Smooth muscle cell (in vitro differentiated cells): ENCODE data around the gene RSPO4. TPM values are rescaled to one million over a fixed set of nuclear protein-coding genes. Genes with fewer than 3 reads are reported as not detected.

ENCODE experiments used
- DNase-seq: peaks from one replicate; lab custom pipeline; 2025; ENCODE audit not compliant: unreplicated experiment; lab: John Stamatoyannopoulos, UW
- H2AFZ ChIP-seq: fragments of 200-600 bp; sonication (generic); 2 replicates; pipeline ENCODE4 v1.6.0; 2016; ENCODE audit warnings: antibody characterized with exemption, low read depth, mild to moderate bottlenecking
- H3F3A ChIP-seq: fragments of 200-600 bp; sonication (generic); 2 replicates; pipeline ENCODE4 v1.6.0; 2017; ENCODE audit warnings: antibody characterized with exemption, low read depth
- H3K27ac ChIP-seq: fragments of 200-600 bp; sonication (generic); 2 replicates; pipeline ENCODE4 v1.5.1; 2016; ENCODE audit warnings: low read depth, mild to moderate bottlenecking
- H3K27me3 ChIP-seq: fragments of 200-600 bp; sonication (generic); 2 replicates; pipeline ENCODE4 v1.6.1; 2016; ENCODE audit warnings: low read depth, mild to moderate bottlenecking
- H3K36me3 ChIP-seq: fragments of 200-600 bp; sonication (generic); 2 replicates; pipeline ENCODE4 v1.5.1; 2016; ENCODE audit warnings: low read depth
- H3K4me1 ChIP-seq: fragments of 200-600 bp; sonication (generic); 2 replicates; pipeline ENCODE4 v1.5.1; 2016; ENCODE audit warnings: low read depth
- H3K4me2 ChIP-seq: fragments of 200-600 bp; sonication (generic); 2 replicates; pipeline ENCODE4 v1.6.0; 2016; ENCODE audit warnings: mild to moderate bottlenecking
- H3K4me3 ChIP-seq: fragments of 200-600 bp; sonication (generic); 2 replicates; pipeline ENCODE4 v1.5.1; 2016; ENCODE audit warnings: mild to moderate bottlenecking
- H3K79me2 ChIP-seq: fragments of 200-600 bp; sonication (generic); 2 replicates; pipeline ENCODE4 v1.6.0; 2016; ENCODE audit warnings: low read depth, mild to moderate bottlenecking
- H3K9ac ChIP-seq: fragments of 200-600 bp; sonication (generic); 2 replicates; pipeline ENCODE4 v1.6.0; 2016; ENCODE audit warnings: low read depth
- H3K9me3 ChIP-seq: fragments of 200-600 bp; sonication (generic); replicated peaks from 2 replicates; pipeline ENCODE4 v1.5.1; 2016; ENCODE audit warnings: low read depth
- H4K20me1 ChIP-seq: fragments of 200-600 bp; sonication (generic); 2 replicates; pipeline ENCODE4 v1.6.0; 2016; ENCODE audit warnings: low read depth
- WGBS: methylation state at CpG from one replicate; pipeline ENCODE4 v1.1.7; 2016; ENCODE audit warnings: low lambda C conversion rate; 5-methylcytosine and 5-hydroxymethylcytosine counted together
- polyA plus RNA-seq: library from polyadenylated mRNA; unstranded; fragments of >200 nt; fragmentation: Nextera tagmentation; extraction: Ambion mirVana; gene quantifications from 2 replicates; pipeline ENCODE4 v1.2.1, GENCODE V29; 2016
- total RNA-seq: library from RNA; depleted of rRNA; stranded (reverse); fragments of >200 nt; gene quantifications from 2 replicates; pipeline ENCODE4 v1.2.3, GENCODE V29; 2014
- TF ChIP-seq, protein P1 (sequence below): fragments of 200-600 bp; sonication (generic); IDR thresholded peaks from 2 replicates; pipeline ENCODE4 v1.5.1; 2017; ENCODE audit warnings: borderline replicate concordance, mild to moderate bottlenecking, antibody characterized with exemption; ENCODE audit not compliant: insufficient read depth, poor library complexity, severe bottlenecking

RSPO4 gene
- total and polyA plus RNA-seq, 2 experiments from 2014 or later = 1.3 to 5.0 TPM

DNA sequence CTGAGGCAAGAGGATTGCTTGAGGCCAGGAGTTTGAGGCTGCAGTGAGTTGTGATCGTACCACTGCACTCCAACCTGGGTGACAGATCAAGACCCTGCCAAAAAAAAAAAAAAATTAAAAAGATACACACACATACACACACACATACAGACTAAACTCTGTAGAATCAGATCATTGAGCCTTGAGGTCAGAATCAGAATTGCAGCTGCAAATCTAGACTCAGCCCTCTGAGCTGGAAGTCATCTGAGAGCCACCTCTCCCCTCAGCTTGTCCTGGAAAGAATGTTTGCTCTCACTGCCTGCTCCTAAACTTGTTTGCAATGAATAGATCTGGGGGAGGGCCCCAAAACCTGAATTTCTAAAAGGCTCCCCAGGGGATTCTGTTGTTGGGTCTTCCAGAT is 44.6 kb downstream of the RSPO4 start:
- H3K9me3 ChIP-seq = no peaks in the 10 kb centered on the region
- no peak for DNase-seq
- no peak overlapping the region for H3K9ac ChIP-seq
- H3K4me1 ChIP-seq = no peaks in the 10 kb centered on the region
- no peak overlapping the region for H3K27ac ChIP-seq
- 100% methylated on average over 1 of the region's 1 CpG for WGBS
- H3K4me3 ChIP-seq = no peak overlapping the region
- no peaks in the 10 kb centered on the region for H3K79me2 ChIP-seq
- H2AFZ ChIP-seq = no peak overlapping the region
- TF ChIP-seq, protein P1, sequence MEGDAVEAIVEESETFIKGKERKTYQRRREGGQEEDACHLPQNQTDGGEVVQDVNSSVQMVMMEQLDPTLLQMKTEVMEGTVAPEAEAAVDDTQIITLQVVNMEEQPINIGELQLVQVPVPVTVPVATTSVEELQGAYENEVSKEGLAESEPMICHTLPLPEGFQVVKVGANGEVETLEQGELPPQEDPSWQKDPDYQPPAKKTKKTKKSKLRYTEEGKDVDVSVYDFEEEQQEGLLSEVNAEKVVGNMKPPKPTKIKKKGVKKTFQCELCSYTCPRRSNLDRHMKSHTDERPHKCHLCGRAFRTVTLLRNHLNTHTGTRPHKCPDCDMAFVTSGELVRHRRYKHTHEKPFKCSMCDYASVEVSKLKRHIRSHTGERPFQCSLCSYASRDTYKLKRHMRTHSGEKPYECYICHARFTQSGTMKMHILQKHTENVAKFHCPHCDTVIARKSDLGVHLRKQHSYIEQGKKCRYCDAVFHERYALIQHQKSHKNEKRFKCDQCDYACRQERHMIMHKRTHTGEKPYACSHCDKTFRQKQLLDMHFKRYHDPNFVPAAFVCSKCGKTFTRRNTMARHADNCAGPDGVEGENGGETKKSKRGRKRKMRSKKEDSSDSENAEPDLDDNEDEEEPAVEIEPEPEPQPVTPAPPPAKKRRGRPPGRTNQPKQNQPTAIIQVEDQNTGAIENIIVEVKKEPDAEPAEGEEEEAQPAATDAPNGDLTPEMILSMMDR = no peak
- no peak overlapping the region for H3K4me2 ChIP-seq
- no peaks in the 10 kb centered on the region for H3K27me3 ChIP-seq
- H3F3A ChIP-seq = no peaks in the 10 kb centered on the region
- no peaks in the 10 kb centered on the region for H3K36me3 ChIP-seq
- H4K20me1 ChIP-seq = no peaks in the 10 kb centered on the region

DNA sequence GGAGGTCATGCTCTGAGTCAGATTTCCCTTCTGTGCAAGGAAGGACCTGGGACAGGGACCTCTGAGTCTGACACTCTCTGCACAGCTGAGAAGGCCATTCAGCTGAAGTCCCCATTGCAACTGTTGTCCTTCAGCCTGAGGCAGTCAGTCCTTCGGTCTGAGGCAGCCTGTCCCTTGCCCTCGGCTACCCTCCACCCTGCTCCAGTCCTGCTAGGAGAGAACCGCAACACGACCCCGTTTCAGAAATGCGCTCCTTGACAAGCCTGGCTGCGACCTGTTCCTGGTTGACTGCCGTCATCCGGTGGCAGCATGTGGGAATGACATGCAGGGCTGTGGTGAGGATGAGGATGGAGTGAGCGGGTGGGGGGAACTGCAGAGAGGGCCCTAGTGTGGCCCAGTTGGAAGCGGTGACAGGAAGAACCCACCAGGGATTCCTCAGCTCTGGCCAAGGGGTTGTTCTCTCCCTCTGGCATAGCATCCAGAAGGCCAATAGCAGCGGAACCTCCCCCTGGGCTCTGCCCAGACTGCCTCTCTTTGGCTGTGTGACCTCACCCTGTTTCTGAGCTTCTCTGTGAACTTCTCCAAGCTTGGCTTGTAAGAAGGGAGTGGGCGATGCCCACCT is 45.7 kb downstream of the RSPO4 start:
- H3K4me3 ChIP-seq = no peak overlapping the region
- no peaks in the 10 kb centered on the region for H3K36me3 ChIP-seq
- TF ChIP-seq, protein P1 = peak; percentile 97
- H2AFZ ChIP-seq = no peak overlapping the region
- H3K27me3 ChIP-seq = no peaks in the 10 kb centered on the region
- H3F3A ChIP-seq = no peaks in the 10 kb centered on the region
- peak; percentile 22 for DNase-seq
- H3K27ac ChIP-seq = no peak overlapping the region
- H3K4me2 ChIP-seq = no peak overlapping the region
- H3K4me1 ChIP-seq = no peaks in the 10 kb centered on the region
- H3K79me2 ChIP-seq = no peaks in the 10 kb centered on the region
- H3K9me3 ChIP-seq = no peaks in the 10 kb centered on the region
- H4K20me1 ChIP-seq = no peaks in the 10 kb centered on the region
- H3K9ac ChIP-seq = no peak overlapping the region
- WGBS = 18% methylated on average over 12 of the region's 13 CpGs

DNA sequence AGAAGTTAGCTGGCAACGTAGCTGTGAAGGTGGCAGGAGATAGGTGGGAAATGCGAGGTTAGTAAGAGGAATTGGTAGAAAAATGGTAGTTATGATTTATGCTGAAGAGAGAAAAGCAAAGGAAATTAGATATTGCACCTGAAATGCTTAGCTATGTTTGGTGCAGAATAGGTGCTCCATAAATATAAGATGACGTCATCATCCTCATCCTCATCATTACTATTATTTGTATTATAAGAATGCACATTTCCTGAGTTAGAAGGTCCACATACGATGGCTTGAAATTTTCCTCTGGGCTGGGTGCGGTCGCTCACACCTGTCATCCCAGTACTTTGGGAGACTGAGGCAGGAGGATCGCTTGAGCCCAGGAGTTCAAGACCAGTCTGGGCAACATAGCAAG is 46.5 kb downstream of the RSPO4 start:
- Histone ChIP-seq H3K27me3 (no peaks in the 10 kb centered on the region), H3K4me1 (no peaks in the 10 kb centered on the region), H3K79me2 (no peaks in the 10 kb centered on the region), H3K4me2 (no peak overlapping the region), H3F3A (no peaks in the 10 kb centered on the region), H3K36me3 (no peaks in the 10 kb centered on the region), H3K27ac (no peak overlapping the region), H3K9me3 (no peaks in the 10 kb centered on the region), H2AFZ (no peak overlapping the region), H4K20me1 (no peaks in the 10 kb centered on the region), H3K9ac (no peak overlapping the region), H3K4me3 (no peak overlapping the region)
- TF ChIP-seq, protein P1 = no peak
- DNase-seq = no peak
- WGBS = 86% methylated on average over 7 of the region's 7 CpGs

DNA sequence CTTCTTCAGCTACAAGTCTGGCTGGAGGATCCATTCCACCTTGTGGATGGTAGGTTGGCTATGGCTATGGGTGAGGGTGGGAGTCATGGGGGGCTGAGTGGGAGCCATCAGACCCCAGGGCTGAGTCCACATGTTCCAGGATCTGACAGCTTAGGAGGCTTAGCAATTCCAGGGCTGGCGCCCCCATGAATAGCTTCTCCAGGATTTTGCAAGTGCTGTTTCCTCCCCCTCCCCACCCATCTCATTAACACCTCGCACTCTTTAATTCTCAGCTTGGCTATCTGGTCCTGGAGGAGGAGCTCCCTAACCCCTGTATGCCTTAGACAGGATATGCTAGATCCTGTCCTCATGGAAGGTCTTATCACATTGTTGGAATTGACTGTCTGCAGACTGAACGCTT is 47.0 kb downstream of the RSPO4 start:
- Histone ChIP-seq H4K20me1 (no peaks in the 10 kb centered on the region), H3K36me3 (no peaks in the 10 kb centered on the region), H2AFZ (no peak overlapping the region), H3K4me2 (no peak overlapping the region), H3K4me1 (no peaks in the 10 kb centered on the region), H3K27me3 (no peaks in the 10 kb centered on the region), H3K9ac (no peak overlapping the region), H3K9me3 (no peaks in the 10 kb centered on the region), H3F3A (no peaks in the 10 kb centered on the region), H3K4me3 (no peak overlapping the region), H3K79me2 (no peaks in the 10 kb centered on the region), H3K27ac (no peak overlapping the region)
- DNase-seq = no peak
- TF ChIP-seq, protein P1 = no peak
- 66% methylated on average over 3 of the region's 3 CpGs for WGBS
